Epithelial cell of umbilical artery (primary cell): ENCODE results near the gene TAS2R16. TPM values are rescaled to one million over a fixed set of nuclear protein-coding genes. Genes with fewer than 3 reads are reported as not detected.

Experiments
- total RNA-seq: library from RNA; depleted of rRNA; stranded (reverse); fragments of >200 nt; gene quantifications from 2 replicates; pipeline ENCODE4 v1.2.3, GENCODE V29; 2014

TAS2R16 gene
- not detected in 2 replicates for total RNA-seq

GRCh38 chr7:122995600-122995999, at the start of gene TAS2R16:
TSS of gene TAS2R16 (minus strand) at chr7:122995700. CDS start at chr7:122995634, 66 bp downstream.

Other genes with a start within 250 kb of the TAS2R16 start
- gene CADPS2, start 109.2 kb downstream of the TAS2R16 start, total RNA-seq = 41.9 and 47.7 TPM in 2 replicates
- not detected in 2 replicates for gene SLC13A1, start 204.3 kb upstream of the TAS2R16 start, total RNA-seq